WTC11 (cell line): ENCODE results near the gene BCL7C. TPM values are rescaled to one million over a fixed set of nuclear protein-coding genes. Genes with fewer than 3 reads are reported as not detected.

ENCODE experiments used
- ATAC-seq: fragments of 200-7000 bp; cut with Tn5 transposase; 2 replicates; pipeline ENCODE4 v1.10.0; 2021; ENCODE audit warnings: mild to moderate bottlenecking, moderate library complexity
- CTCF ChIA-PET: fragments of 300-600 bp; sonication (Branson Sonifier 250); formaldehyde crosslinking; loops from one replicate; lab custom pipeline; 2021; ENCODE audit warnings: antibody characterized with exemption; lab: Charles Lee
- POLR2A ChIA-PET: fragments of 350-600 bp; sonication (Branson Sonifier 250); formaldehyde crosslinking; loops from one replicate; lab custom pipeline; 2021; ENCODE audit warnings: antibody characterized with exemption; lab: Charles Lee
- DNase-seq: peaks from one replicate; pipeline ENCODE4 v3.0.0; 2021; ENCODE audit warnings: low spot score
- H3K27ac Mint-ChIP-seq: 2 replicates; pipeline ENCODE4 v1.8.0; 2021; ENCODE audit warnings: mixed read lengths
- H3K27me3 Mint-ChIP-seq: 2 replicates; pipeline ENCODE4 v1.8.0; 2021; ENCODE audit warnings: low read depth, mild to moderate bottlenecking, moderate library complexity, mixed read lengths
- H3K36me3 Mint-ChIP-seq: 2 replicates; pipeline ENCODE4 v1.8.0; 2021; ENCODE audit warnings: mixed read lengths
- H3K4me1 Mint-ChIP-seq: 2 replicates; pipeline ENCODE4 v1.8.0; 2022; ENCODE audit warnings: mixed read lengths
- H3K4me3 Mint-ChIP-seq: 2 replicates; pipeline ENCODE4 v1.8.0; 2021; ENCODE audit warnings: mild to moderate bottlenecking, moderate library complexity, mixed read lengths
- H3K9me3 Mint-ChIP-seq: 2 replicates; pipeline ENCODE4 v1.8.0; 2021; ENCODE audit warnings: mixed read lengths
- CBFB ChIP-seq: sonication (generic); formaldehyde crosslinking; IDR thresholded peaks from 2 replicates; pipeline ENCODE4 v1.8.1; 2022; ENCODE audit warnings: mild to moderate bottlenecking, low read depth, missing genetic modification reagents
- CREM ChIP-seq: sonication (generic); formaldehyde crosslinking; IDR thresholded peaks from 2 replicates; pipeline ENCODE4 v1.8.1; 2022; ENCODE audit warnings: mild to moderate bottlenecking, missing genetic modification reagents, moderate library complexity
- CTCF ChIP-seq: fragments of 200-600 bp; IDR thresholded peaks from 2 replicates; pipeline ENCODE4 v1.8.0; 2022; ENCODE audit warnings: antibody characterized with exemption
- ELF4 ChIP-seq: sonication (generic); formaldehyde crosslinking; IDR thresholded peaks from 2 replicates; pipeline ENCODE4 v1.8.1; 2022; ENCODE audit warnings: low read depth, mild to moderate bottlenecking, moderate library complexity, missing genetic modification reagents
- FOXJ3 ChIP-seq: sonication (generic); formaldehyde crosslinking; IDR thresholded peaks from 2 replicates; pipeline ENCODE4 v1.9.0; 2021; ENCODE audit warnings: missing genetic modification reagents, mild to moderate bottlenecking, borderline replicate concordance
- FOXK1 ChIP-seq: sonication (generic); formaldehyde crosslinking; IDR thresholded peaks from 2 replicates; pipeline ENCODE4 v1.8.0; 2022; ENCODE audit warnings: mild to moderate bottlenecking, moderate library complexity, missing genetic modification reagents
- JUN ChIP-seq: sonication (generic); formaldehyde crosslinking; IDR thresholded peaks from 2 replicates; pipeline ENCODE4 v1.8.0; 2023; ENCODE audit warnings: mild to moderate bottlenecking, missing genetic modification reagents
- MXD4 ChIP-seq: fragments of 250-450 bp; sonication (Bioruptor Pico); IDR thresholded peaks from 2 replicates; pipeline ENCODE4 v1.8.0; 2021; ENCODE audit warnings: mild to moderate bottlenecking, moderate library complexity, borderline replicate concordance
- NFE2L1 ChIP-seq: sonication (generic); formaldehyde crosslinking; IDR thresholded peaks from 2 replicates; pipeline ENCODE4 v1.8.1; 2023; ENCODE audit warnings: missing genetic modification reagents
- OVOL2 ChIP-seq: fragments of 250-450 bp; sonication (Bioruptor Pico); IDR thresholded peaks from 2 replicates; pipeline ENCODE4 v1.9.0; 2021; ENCODE audit warnings: mild to moderate bottlenecking, borderline replicate concordance
- PRRX2 ChIP-seq: fragments of 250-450 bp; sonication (Bioruptor Pico); IDR thresholded peaks from 2 replicates; pipeline ENCODE4 v1.8.0; 2021; ENCODE audit warnings: mild to moderate bottlenecking
- RELA ChIP-seq: sonication (generic); formaldehyde crosslinking; IDR thresholded peaks from 2 replicates; pipeline ENCODE4 v1.8.1; 2022; ENCODE audit warnings: missing genetic modification reagents, mild to moderate bottlenecking, borderline replicate concordance
- TEAD1 ChIP-seq: sonication (generic); formaldehyde crosslinking; IDR thresholded peaks from 2 replicates; pipeline ENCODE4 v1.8.0; 2022; ENCODE audit warnings: mild to moderate bottlenecking, missing genetic modification reagents
- ZBTB21 ChIP-seq: sonication (generic); formaldehyde crosslinking; IDR thresholded peaks from 2 replicates; pipeline ENCODE4 v1.8.1; 2023; ENCODE audit warnings: mild to moderate bottlenecking, missing genetic modification reagents, borderline replicate concordance
- ZNF425 ChIP-seq: fragments of 250-450 bp; sonication (Bioruptor Pico); conservative IDR thresholded peaks from 2 replicates; pipeline ENCODE4 v1.9.0; 2021; ENCODE audit warnings: mild to moderate bottlenecking
- ZSCAN18 ChIP-seq: fragments of 250-450 bp; sonication (Bioruptor Pico); IDR thresholded peaks from 2 replicates; pipeline ENCODE4 v2.1.2; 2022; ENCODE audit warnings: mild to moderate bottlenecking, moderate library complexity
- total RNA-seq: library from RNA; stranded (reverse); gene quantifications from 3 replicates; pipeline ENCODE4 v1.2.3, GENCODE V29; 2021
- TF ChIP-seq, protein P1 (sequence below): sonication (generic); formaldehyde crosslinking; conservative IDR thresholded peaks from 2 replicates; pipeline ENCODE4 v1.8.1; 2023; ENCODE audit warnings: mild to moderate bottlenecking, low read depth, missing genetic modification reagents, moderate library complexity
- TF ChIP-seq, protein P2 (sequence below): sonication (generic); formaldehyde crosslinking; IDR thresholded peaks from 2 replicates; pipeline ENCODE4 v1.8.1; 2022; ENCODE audit warnings: low read depth, mild to moderate bottlenecking, moderate library complexity, missing genetic modification reagents, borderline replicate concordance
- TF ChIP-seq, protein P3 (sequence below): sonication (generic); formaldehyde crosslinking; IDR thresholded peaks from 2 replicates; pipeline ENCODE4 v1.8.0; 2022; ENCODE audit warnings: mild to moderate bottlenecking, missing genetic modification reagents
- TF ChIP-seq, protein P4 (sequence below): sonication (generic); formaldehyde crosslinking; IDR thresholded peaks from 2 replicates; pipeline ENCODE4 v1.8.1; 2023; ENCODE audit warnings: mild to moderate bottlenecking, moderate library complexity, missing genetic modification reagents

BCL7C gene
- total RNA-seq, 1 experiment from 2014 or later: 18.3 TPM

DNA sequence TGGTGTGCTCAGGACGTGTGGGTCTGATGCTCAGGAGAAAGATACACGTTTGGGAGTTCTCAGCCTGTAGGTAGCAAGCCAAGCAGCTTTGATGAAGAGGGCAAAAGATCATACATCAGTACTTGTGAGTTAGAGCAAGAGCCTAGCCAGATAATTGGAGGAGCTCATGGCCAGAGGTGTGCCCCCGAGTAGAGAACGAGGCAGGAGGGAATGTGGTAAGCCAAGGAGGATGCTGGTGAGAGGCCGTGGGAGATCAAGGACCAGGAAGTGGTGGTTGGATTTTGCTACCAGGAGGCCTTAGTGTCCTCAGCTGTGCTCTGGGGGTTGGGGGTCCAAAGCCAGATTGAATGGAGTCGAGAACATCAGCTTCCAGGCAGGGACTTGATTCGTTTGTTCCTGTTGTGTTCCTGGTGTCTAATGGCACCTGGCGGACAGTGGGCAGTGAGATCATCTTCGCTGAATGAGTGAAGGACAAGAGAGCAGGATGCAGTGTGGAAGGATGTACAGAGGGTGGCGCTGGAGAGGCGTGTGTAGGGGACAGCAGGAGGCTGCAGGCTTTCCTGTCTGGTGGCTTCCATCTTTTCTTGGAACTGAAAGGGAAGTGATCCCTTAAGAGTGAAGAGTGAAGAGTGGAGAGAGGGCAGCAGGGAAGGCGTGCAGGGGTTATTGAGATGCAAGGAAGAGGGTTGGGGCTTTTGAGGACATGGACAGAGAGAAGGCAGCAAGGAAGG is 41.1 kb upstream of the BCL7C start:
- TF ChIP-seq MXD4 (CRISPR knock-in tag) (no peak), CTCF (peak; percentile 75), ZSCAN18 (CRISPR knock-in tag) (no peak), ELF4 (CRISPR knock-in tag) (no peak), JUN (CRISPR knock-in tag) (no peak), ZNF425 (CRISPR knock-in tag) (no peak), RELA (CRISPR knock-in tag) (no peak)
- TF ChIP-seq, protein P1, sequence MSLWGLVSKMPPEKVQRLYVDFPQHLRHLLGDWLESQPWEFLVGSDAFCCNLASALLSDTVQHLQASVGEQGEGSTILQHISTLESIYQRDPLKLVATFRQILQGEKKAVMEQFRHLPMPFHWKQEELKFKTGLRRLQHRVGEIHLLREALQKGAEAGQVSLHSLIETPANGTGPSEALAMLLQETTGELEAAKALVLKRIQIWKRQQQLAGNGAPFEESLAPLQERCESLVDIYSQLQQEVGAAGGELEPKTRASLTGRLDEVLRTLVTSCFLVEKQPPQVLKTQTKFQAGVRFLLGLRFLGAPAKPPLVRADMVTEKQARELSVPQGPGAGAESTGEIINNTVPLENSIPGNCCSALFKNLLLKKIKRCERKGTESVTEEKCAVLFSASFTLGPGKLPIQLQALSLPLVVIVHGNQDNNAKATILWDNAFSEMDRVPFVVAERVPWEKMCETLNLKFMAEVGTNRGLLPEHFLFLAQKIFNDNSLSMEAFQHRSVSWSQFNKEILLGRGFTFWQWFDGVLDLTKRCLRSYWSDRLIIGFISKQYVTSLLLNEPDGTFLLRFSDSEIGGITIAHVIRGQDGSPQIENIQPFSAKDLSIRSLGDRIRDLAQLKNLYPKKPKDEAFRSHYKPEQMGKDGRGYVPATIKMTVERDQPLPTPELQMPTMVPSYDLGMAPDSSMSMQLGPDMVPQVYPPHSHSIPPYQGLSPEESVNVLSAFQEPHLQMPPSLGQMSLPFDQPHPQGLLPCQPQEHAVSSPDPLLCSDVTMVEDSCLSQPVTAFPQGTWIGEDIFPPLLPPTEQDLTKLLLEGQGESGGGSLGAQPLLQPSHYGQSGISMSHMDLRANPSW (CRISPR knock-in tag): no peak
- Mint-ChIP-seq H3K27ac (peak overlapping the region; percentile 54), H3K4me1 (no peaks in the 10 kb centered on the region; the same call in 1 of the 2 replicates), H3K36me3 (peaks cover 48% of the 10 kb centered on the region), H3K4me3 (no peak overlapping the region), H3K27me3 (no peaks in the 10 kb centered on the region), H3K9me3 (no peaks in the 10 kb centered on the region)
- peak; percentile 82 for DNase-seq
- peak; percentile 97 for ATAC-seq
- ChIA-PET POLR2A (no interaction called here), CTCF (interaction anchor here (1.0 to 2.2 kb wide), 5 partner anchors 11 to 49 kb away, joined by 3 to 12 read pairs (median 6); partner anchors contain the start of gene FBXL19)

- ChIA-PET CTCF (interaction anchor here (1.1 to 3.0 kb wide), 2 partner anchors 11 to 86 kb away, joined by 3 to 13 read pairs; no protein-coding TSS in a partner anchor), POLR2A (no interaction called here)
- ATAC-seq: no peak
- Mint-ChIP-seq H3K27me3 (no peaks in the 10 kb centered on the region), H3K36me3 (peaks cover 37% of the 10 kb centered on the region), H3K27ac (no peak overlapping the region), H3K4me1 (peaks cover 11% of the 10 kb centered on the region), H3K4me3 (no peak overlapping the region), H3K9me3 (no peaks in the 10 kb centered on the region)
- DNase-seq: no peak
- no peak for TF ChIP-seq CREM (CRISPR knock-in tag)
- TF ChIP-seq, protein P2, sequence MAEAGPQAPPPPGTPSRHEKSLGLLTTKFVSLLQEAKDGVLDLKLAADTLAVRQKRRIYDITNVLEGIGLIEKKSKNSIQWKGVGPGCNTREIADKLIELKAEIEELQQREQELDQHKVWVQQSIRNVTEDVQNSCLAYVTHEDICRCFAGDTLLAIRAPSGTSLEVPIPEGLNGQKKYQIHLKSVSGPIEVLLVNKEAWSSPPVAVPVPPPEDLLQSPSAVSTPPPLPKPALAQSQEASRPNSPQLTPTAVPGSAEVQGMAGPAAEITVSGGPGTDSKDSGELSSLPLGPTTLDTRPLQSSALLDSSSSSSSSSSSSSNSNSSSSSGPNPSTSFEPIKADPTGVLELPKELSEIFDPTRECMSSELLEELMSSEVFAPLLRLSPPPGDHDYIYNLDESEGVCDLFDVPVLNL: no peak
- TF ChIP-seq OVOL2 (CRISPR knock-in tag): no peak
- TF ChIP-seq PRRX2 (CRISPR knock-in tag): no peak
- TF ChIP-seq TEAD1 (CRISPR knock-in tag): no peak
- TF ChIP-seq NFE2L1 (CRISPR knock-in tag): no peak
- no peak for TF ChIP-seq FOXK1 (CRISPR knock-in tag)
- TF ChIP-seq FOXJ3: no peak
- TF ChIP-seq, protein P3, sequence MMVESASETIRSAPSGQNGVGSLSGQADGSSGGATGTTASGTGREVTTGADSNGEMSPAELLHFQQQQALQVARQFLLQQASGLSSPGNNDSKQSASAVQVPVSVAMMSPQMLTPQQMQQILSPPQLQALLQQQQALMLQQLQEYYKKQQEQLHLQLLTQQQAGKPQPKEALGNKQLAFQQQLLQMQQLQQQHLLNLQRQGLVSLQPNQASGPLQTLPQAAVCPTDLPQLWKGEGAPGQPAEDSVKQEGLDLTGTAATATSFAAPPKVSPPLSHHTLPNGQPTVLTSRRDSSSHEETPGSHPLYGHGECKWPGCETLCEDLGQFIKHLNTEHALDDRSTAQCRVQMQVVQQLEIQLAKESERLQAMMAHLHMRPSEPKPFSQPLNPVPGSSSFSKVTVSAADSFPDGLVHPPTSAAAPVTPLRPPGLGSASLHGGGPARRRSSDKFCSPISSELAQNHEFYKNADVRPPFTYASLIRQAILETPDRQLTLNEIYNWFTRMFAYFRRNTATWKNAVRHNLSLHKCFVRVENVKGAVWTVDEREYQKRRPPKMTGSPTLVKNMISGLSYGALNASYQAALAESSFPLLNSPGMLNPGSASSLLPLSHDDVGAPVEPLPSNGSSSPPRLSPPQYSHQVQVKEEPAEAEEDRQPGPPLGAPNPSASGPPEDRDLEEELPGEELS (CRISPR knock-in tag): no peak
- no peak for TF ChIP-seq ZBTB21 (CRISPR knock-in tag)
- TF ChIP-seq, protein P4, sequence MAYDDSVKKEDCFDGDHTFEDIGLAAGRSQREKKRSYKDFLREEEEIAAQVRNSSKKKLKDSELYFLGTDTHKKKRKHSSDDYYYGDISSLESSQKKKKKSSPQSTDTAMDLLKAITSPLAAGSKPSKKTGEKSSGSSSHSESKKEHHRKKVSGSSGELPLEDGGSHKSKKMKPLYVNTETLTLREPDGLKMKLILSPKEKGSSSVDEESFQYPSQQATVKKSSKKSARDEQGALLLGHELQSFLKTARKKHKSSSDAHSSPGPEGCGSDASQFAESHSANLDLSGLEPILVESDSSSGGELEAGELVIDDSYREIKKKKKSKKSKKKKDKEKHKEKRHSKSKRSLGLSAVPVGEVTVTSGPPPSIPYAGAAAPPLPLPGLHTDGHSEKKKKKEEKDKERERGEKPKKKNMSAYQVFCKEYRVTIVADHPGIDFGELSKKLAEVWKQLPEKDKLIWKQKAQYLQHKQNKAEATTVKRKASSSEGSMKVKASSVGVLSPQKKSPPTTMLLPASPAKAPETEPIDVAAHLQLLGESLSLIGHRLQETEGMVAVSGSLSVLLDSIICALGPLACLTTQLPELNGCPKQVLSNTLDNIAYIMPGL: no peak
- TF ChIP-seq CBFB: no peak
- no peak for TF ChIP-seq MXD4 (CRISPR knock-in tag)
Observed at GRCh38 chr16:30931068-30931650, 37.3 kb upstream of the BCL7C start.
